Brain microvascular endothelial cell (primary cell): ENCODE measurements around the gene PEAK1.

Source experiments
- DNase-seq: peaks from one replicate; pipeline ENCODE4 v3.0.0-alpha.2; 2020
- H3K27ac ChIP-seq: fragments of 250-450 bp; sonication (Bioruptor Pico); 2 replicates; pipeline ENCODE4 v1.5.1; 2020; ENCODE audit warnings: mild to moderate bottlenecking, moderate library complexity
- H3K27me3 ChIP-seq: fragments of 250-450 bp; sonication (Bioruptor Pico); replicated peaks from 2 replicates; pipeline ENCODE4 v1.5.1; 2020; ENCODE audit warnings: mild to moderate bottlenecking
- H3K36me3 ChIP-seq: fragments of 250-450 bp; sonication (Bioruptor Pico); replicated peaks from 2 replicates; pipeline ENCODE4 v1.5.1; 2020; ENCODE audit warnings: mild to moderate bottlenecking
- H3K4me3 ChIP-seq: 2 replicates; pipeline ENCODE4 v1.5.1; 2011; ENCODE audit warnings: low read depth, mild to moderate bottlenecking, control low read depth, low read length, moderate library complexity
- in situ Hi-C: cut with HindIII; loops from 2 replicates; pipeline ENCODE4 v1.10.0; 2017; ENCODE audit warnings: low sequenced_read_pairs, low pct_ligation_motif_present
- TF ChIP-seq, protein P1 (sequence below): IDR thresholded peaks from 2 replicates; pipeline ENCODE4 v1.5.1; 2011; ENCODE audit warnings: low read depth, mild to moderate bottlenecking, moderate library complexity, low read length, control low read depth, inconsistent platforms; ENCODE audit errors: missing control alignments

The PEAK1 gene

DNA sequence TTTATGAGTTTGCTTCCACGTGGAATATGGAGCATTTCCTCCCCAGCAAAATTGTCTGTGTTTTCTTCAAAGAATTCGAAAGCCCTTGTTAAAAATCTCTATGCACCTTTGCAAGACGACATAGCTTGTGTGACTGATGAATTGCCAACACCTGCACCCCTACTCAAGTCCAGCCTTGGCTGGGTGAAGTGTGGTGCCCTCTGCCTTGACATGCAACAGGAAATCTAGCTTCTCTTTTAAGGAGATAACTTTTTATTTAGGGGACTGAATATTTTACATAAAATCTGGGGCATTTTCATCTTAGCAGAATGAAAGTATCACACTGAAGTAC lies 1.4 kb upstream of the PEAK1 start:
- H3K27ac ChIP-seq, result peak overlapping the region; percentile 94
- no peaks in the 10 kb centered on the region for H3K27me3 ChIP-seq
- TF ChIP-seq, protein P1, sequence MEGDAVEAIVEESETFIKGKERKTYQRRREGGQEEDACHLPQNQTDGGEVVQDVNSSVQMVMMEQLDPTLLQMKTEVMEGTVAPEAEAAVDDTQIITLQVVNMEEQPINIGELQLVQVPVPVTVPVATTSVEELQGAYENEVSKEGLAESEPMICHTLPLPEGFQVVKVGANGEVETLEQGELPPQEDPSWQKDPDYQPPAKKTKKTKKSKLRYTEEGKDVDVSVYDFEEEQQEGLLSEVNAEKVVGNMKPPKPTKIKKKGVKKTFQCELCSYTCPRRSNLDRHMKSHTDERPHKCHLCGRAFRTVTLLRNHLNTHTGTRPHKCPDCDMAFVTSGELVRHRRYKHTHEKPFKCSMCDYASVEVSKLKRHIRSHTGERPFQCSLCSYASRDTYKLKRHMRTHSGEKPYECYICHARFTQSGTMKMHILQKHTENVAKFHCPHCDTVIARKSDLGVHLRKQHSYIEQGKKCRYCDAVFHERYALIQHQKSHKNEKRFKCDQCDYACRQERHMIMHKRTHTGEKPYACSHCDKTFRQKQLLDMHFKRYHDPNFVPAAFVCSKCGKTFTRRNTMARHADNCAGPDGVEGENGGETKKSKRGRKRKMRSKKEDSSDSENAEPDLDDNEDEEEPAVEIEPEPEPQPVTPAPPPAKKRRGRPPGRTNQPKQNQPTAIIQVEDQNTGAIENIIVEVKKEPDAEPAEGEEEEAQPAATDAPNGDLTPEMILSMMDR, result no peak
- DNase-seq, result no peak
- in situ Hi-C loops, result no loop called here
- H3K36me3 ChIP-seq, result peaks cover 2% of the 10 kb centered on the region
- peak overlapping the region; percentile 87 for H3K4me3 ChIP-seq

DNA sequence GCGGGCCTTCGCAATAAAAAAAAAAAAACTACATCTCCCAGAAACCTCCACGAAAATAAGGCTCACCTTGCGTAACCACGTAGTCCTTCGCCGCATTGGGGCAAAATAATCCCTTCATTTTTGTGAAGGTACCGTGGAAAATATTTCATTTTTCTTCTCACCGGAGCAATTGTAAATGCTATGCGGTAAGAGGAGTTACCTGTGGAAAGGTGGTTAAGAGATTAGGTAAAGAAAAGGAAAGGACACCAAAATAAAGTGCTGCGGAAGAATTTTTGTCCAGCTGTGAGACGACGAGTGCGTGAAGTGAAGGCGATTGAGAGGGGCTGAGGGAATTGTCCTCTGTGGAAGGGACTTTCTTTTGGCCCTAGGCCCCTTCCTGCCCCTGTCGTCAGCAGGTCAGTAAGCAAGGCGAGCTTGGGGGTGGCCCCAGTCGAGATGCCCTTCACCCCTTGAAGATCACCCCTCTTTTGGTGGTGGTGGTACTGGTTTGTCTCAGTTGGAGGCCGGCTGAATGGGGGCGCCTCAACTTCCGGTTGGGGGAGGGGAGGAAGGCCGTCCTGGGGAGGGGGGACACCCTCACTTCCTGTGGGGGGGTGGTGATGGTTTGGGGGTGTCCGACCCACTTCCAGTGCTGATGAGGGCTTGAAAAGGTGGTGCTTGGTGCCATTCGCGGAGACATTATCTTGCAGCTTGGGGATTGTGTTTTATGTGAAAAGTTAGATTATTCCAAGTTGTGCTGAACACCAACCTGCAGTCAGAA lies 886 bp upstream of the PEAK1 start, which contains the start of gene HMG20A:
Gene HMG20A (plus strand): TSS at position 279 of the 760 bp plus-strand sequence. CDS start 37,520 bp downstream, outside the sequence.
- H3K36me3 ChIP-seq, result peaks cover 2% of the 10 kb centered on the region
- TF ChIP-seq, protein P1, result no peak
- peak within 1 kb of the TSS; percentile 94 for H3K27ac ChIP-seq
- in situ Hi-C loops, result no loop called here
- no peaks in the 10 kb centered on the region for H3K27me3 ChIP-seq
- DNase-seq, result peak; percentile 62
- H3K4me3 ChIP-seq, result peak within 1 kb of the TSS; percentile 87

DNA sequence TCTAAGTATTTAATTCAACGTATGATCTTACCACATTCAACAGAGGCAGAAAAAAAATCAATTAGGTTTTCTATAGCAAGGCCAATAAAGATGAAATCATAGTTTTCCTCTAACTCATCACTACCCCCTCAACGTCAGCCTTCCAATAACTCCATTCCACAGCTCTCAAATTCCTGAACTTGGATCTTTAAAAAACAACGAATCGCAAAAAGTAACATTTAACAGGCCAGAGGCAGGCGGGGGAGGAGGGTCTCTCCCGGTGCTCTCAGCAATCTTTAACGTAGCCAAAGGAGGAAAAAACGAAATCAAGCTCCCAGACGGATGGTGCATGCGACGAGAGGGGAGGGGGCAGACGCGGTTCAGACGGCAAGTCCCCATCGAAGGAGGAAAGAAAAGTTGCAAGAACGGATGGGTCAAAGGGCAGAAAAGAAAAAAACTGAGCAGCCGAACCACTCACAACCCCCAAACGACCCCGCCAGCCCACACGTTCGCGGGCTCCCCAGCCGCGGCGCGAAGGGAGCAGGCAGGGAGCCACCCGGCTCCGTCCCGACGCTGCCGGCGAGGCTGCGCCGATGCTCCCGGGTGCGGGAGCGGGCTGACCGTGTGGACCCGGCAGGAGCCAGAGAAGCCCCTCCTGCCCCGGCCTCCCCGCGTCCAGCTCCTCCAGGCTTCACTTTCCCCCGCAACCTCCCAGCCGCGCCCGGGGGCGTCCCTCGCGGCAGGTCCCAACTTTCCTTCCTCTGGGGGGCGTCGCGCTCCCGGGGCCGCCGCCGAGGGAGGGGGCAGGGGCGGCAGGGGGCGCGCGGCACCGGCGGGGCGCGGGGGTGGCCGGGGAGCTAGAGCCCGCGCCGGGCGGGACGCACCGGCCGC lies 703 bp downstream of the PEAK1 start:
- peaks cover 2% of the 10 kb centered on the region for H3K36me3 ChIP-seq
- TF ChIP-seq, protein P1, result peak; percentile 32
- in situ Hi-C loops, result no loop called here
- DNase-seq, result peak; percentile 18
- H3K27ac ChIP-seq, result peak overlapping the region; percentile 85
- peak overlapping the region; percentile 78 for H3K4me3 ChIP-seq
- no peaks in the 10 kb centered on the region for H3K27me3 ChIP-seq

DNA sequence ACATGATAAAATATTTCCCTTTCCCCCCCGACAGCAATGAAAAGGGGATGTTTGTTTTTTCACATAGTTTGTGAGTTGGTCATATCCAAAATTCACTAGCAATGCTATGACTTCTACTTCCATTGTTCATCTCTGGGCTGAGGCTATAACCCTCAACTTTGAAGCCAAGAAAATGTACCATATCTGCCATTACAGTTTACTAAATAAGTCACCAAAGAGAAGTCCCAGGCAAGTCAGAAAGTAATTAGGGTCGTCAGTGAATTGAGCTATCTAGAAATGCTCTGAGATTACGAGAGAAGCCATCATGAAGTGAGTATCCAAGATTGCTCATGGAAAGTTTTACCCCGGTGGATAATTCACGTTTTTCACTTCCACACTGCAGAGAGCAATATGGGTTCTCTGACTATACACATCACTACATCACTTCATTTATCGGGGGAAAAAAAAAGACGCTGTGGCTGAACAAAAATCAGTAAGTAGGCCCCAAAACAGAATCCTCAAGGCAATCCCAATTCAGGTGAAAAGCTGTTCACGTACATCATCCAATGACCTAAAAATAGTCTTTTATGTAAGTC lies 1.4 kb downstream of the PEAK1 start:
- Histone ChIP-seq H3K4me3 (peak overlapping the region; percentile 78), H3K27me3 (no peaks in the 10 kb centered on the region), H3K27ac (peak overlapping the region; percentile 85), H3K36me3 (peaks cover 2% of the 10 kb centered on the region)
- peak; percentile 20 for DNase-seq
- TF ChIP-seq, protein P1, result no peak
- in situ Hi-C loops, result no loop called here

DNA sequence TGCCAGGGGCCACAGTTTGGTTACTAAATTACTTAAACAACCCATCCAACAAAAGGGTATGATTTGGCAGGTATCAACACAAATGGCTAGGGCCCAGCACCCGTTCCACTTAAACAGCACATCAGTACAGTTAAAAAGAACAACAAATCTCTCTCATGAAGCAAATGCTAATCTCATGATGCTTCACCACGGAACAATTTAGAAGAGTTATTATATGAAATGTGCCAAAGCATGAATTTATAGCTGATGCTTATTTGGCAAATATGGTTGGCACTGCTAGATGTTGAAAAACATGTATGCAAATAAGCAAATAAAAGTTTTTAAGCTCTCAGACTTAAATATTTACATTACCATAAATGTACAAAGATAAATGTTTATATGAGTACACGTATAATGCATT lies 2.3 kb downstream of the PEAK1 start:
- H3K27me3 ChIP-seq, result no peaks in the 10 kb centered on the region
- H3K4me3 ChIP-seq, result no peak overlapping the region
- H3K27ac ChIP-seq, result no peak overlapping the region
- H3K36me3 ChIP-seq, result peaks cover 2% of the 10 kb centered on the region
- DNase-seq, result no peak
- TF ChIP-seq, protein P1, result no peak
- in situ Hi-C loops, result no loop called here
